Activated CD4-positive, alpha-beta T cell treated with anti-CD3 and anti-CD28 coated beads for 36 hours (primary cell): ENCODE results near the gene LCLAT1. TPM values are rescaled to one million over a fixed set of nuclear protein-coding genes. Genes with fewer than 3 reads are reported as not detected.

ENCODE experiments used
- ATAC-seq: fragments of 200-7000 bp; cut with Tn5 transposase; one replicate; pipeline ENCODE4 v1.10.0; 2021; ENCODE audit warnings: mild to moderate bottlenecking, moderate library complexity
- CTCF ChIA-PET: fragments of 350-600 bp; sonication (Branson Sonifier 250); formaldehyde crosslinking; loops from one replicate; lab custom pipeline; 2021; ENCODE audit warnings: antibody characterized with exemption; lab: Charles Lee
- POLR2A ChIA-PET: fragments of 350-600 bp; sonication (Branson Sonifier 250); formaldehyde crosslinking; loops from one replicate; lab custom pipeline; 2021; ENCODE audit warnings: antibody characterized with exemption, inconsistent platforms; lab: Charles Lee
- DNase-seq: peaks from one replicate; pipeline ENCODE4 v3.0.0-alpha.2; 2020
- H3K27ac Mint-ChIP-seq: one replicate; pipeline ENCODE4 v1.8.0; 2021; ENCODE audit warnings: mixed read lengths
- H3K27me3 Mint-ChIP-seq: one replicate; pipeline ENCODE4 v1.8.0; 2021; ENCODE audit warnings: mixed read lengths
- H3K36me3 Mint-ChIP-seq: one replicate; pipeline ENCODE4 v1.8.0; 2021; ENCODE audit warnings: low read depth, mixed read lengths
- H3K4me1 Mint-ChIP-seq: one replicate; pipeline ENCODE4 v1.8.0; 2021; ENCODE audit warnings: mixed read lengths
- H3K4me3 Mint-ChIP-seq: one replicate; pipeline ENCODE4 v1.8.0; 2021; ENCODE audit warnings: mild to moderate bottlenecking, moderate library complexity, mixed read lengths
- H3K9me3 Mint-ChIP-seq: one replicate; pipeline ENCODE4 v1.8.0; 2021; ENCODE audit warnings: low read depth, mixed read lengths
- intact Hi-C, 2 experiments: fragments of 100-400 bp; cut with DNase I in 1 of 2; cut with micrococcal nuclease in 1 of 2; formaldehyde crosslinking; loops; one replicate each; pipeline versions ENCODE4 v1.14.2 to v1.15.1; 2022 to 2024; cut with DNase I, micrococcal nuclease
- total RNA-seq, 2 experiments: library from RNA; stranded (reverse); gene quantifications; one replicate each; pipeline ENCODE4 v1.2.3, GENCODE V29; 2021

Gene LCLAT1
- total RNA-seq, 2 experiments from 2014 or later = 18.5 to 21.7 TPM

- Mint-ChIP-seq H3K27me3 (no peaks in the 10 kb centered on the region), H3K4me3 (no peak overlapping the region), H3K36me3 (no peaks in the 10 kb centered on the region), H3K9me3 (no peaks in the 10 kb centered on the region), H3K4me1 (no peaks in the 10 kb centered on the region), H3K27ac (no peak overlapping the region)
- ATAC-seq (peak; percentile 49), DNase-seq (peak; percentile 36)
- intact Hi-C loops = no loop called here
- POLR2A ChIA-PET = no interaction called here
- CTCF ChIA-PET = interaction anchor here (0.6 to 5.0 kb wide), 10 partner anchors 16 to 521 kb away, joined by 3 to 45 read pairs (median 4); no protein-coding TSS in a partner anchor
These were observed 239.0 kb downstream of the LCLAT1 start for GRCh38 chr2:30686000-30686399.

- no peak overlapping the region for H3K4me3 Mint-ChIP-seq
- H3K36me3 Mint-ChIP-seq = no peaks in the 10 kb centered on the region
- CTCF ChIA-PET = interaction anchor here (0.6 to 5.0 kb wide), 10 partner anchors 17 to 522 kb away, joined by 3 to 45 read pairs (median 4); no protein-coding TSS in a partner anchor
- ATAC-seq (no peak), DNase-seq (no peak)
- H3K4me1 Mint-ChIP-seq = no peaks in the 10 kb centered on the region
- H3K9me3 Mint-ChIP-seq = no peaks in the 10 kb centered on the region
- intact Hi-C loops = no loop called here
- H3K27ac Mint-ChIP-seq = no peak overlapping the region
- POLR2A ChIA-PET = no interaction called here
- H3K27me3 Mint-ChIP-seq = no peaks in the 10 kb centered on the region
These were observed 239.6 kb downstream of the LCLAT1 start for GRCh38 chr2:30686669-30687068.

DNA sequence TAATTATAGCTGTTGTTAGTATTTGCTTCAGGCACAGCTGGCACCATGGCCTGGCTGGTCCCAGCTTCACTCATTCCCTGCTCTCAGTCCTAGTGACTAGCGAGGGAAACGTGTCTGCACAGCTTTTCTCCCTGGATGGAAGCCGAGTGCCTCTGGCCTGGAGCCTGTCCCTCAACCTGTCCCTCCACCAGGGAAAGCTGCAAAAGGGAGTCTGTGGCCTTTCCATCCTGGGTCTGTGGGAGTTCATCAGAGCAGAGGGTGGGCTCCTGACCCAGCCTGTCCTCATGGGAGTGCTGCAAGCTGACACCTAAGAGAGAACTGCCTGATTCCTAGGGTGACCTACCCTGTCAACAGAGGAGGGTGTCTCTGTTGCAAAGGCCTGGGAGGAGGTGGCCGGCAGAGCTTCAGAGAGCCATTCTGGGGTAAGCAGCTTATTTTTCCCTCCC lies 241.9 kb downstream of the LCLAT1 start:
- no peak for ATAC-seq
- CTCF ChIA-PET = interaction anchor here (1.2 to 5.0 kb wide), 6 partner anchors 8 to 551 kb away, joined by 3 to 45 read pairs (median 11); no protein-coding TSS in a partner anchor
- POLR2A ChIA-PET = no interaction called here
- intact Hi-C loops = no loop called here
- H3K9me3 Mint-ChIP-seq = no peaks in the 10 kb centered on the region
- H3K4me1 Mint-ChIP-seq = no peaks in the 10 kb centered on the region
- no peaks in the 10 kb centered on the region for H3K36me3 Mint-ChIP-seq
- H3K4me3 Mint-ChIP-seq = no peak overlapping the region
- H3K27ac Mint-ChIP-seq = no peak overlapping the region
- no peak for DNase-seq
- H3K27me3 Mint-ChIP-seq = no peaks in the 10 kb centered on the region

DNA sequence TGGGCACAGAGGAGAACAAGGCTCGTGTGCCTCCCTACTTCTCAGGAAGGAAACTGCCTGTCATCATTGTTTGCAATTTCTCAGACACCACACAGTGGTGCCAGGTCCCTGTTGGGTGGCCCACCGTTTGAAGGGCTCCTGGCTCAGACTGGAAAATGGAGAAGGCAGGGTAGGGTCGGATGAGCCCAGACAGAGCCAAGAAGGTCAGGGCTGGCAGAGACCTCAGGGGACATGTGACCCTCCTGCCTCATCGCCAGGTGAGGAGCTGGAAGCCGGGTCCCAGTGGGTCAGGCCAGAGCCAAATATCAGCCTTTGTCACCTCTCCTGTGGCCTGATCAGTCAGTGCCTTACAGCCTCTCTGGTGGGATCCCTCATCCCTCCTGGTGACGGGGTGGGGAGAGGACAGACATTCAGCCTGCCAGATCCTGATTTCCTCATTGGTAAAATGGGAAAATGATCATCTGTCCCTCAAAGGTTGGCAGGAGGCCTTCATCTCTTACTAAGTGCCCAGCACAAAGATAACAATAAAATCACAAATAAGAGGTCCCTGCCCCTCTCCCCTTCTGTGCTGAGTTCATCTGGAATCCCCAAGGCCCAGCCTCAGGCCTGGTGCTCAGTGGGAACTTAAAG lies 242.6 kb downstream of the LCLAT1 start:
- Mint-ChIP-seq H3K27me3 (no peaks in the 10 kb centered on the region), H3K27ac (no peak overlapping the region), H3K4me1 (no peaks in the 10 kb centered on the region), H3K36me3 (no peaks in the 10 kb centered on the region), H3K4me3 (no peak overlapping the region), H3K9me3 (no peaks in the 10 kb centered on the region)
- ChIA-PET CTCF (interaction anchor here (3.9 to 5.0 kb wide), 3 partner anchors 17 to 525 kb away, joined by 18 to 45 read pairs (median 22); no protein-coding TSS in a partner anchor), POLR2A (no interaction called here)
- intact Hi-C loops = no loop called here
- no peak for ATAC-seq
- DNase-seq = no peak

GRCh38 chr2:30690126-30690561 lies 243.1 kb downstream of the LCLAT1 start:
- intact Hi-C loops = no loop called here
- Mint-ChIP-seq H3K27me3 (no peaks in the 10 kb centered on the region), H3K4me3 (no peak overlapping the region), H3K4me1 (no peaks in the 10 kb centered on the region), H3K27ac (no peak overlapping the region), H3K9me3 (no peaks in the 10 kb centered on the region), H3K36me3 (no peaks in the 10 kb centered on the region)
- no peak for ATAC-seq
- no peak for DNase-seq
- ChIA-PET CTCF (interaction anchor here (1.3 to 5.0 kb wide), 3 partner anchors 20 to 525 kb away, joined by 5 to 45 read pairs (median 22); no protein-coding TSS in a partner anchor), POLR2A (no interaction called here)

DNA sequence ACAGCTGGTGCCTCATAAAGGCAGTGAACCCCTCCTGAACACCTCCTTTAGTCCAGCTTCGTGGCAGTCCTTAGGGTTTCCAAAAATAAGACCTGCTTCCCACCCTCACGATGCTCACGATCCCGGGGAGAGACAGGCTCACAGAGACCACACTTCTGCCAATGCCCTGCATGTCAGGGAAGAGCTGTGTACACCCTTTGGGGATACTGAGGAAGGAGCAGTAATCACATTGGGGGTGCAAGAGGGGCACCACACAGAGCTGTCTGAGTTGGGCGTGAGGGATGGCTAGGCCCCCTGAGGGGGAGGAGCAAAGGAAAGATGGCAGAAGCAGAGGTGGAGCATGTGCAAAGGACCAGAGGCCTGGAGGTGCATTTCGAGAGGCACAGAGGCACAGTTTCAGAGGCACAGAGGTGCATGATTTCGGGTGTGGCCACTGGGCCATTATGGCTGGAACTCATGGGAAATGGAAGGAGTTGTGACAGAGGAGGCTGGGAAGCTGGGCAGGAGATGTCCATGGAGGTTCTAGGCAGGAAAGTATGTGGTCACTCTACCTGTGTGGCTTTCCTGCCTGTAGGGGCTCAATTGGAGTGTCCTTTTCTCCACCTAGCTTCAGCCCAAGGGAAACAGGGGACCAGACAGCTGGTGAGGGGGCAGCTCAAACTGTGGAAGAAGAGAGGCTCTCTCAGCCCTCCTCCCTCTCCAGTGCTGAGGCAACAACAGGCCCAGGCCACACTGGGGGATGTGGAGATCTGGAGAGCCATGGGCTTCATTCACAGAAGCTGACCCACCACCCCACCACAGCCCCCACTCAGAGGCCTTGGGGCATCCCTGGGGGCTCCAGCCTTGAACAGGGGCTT lies 244.3 kb downstream of the LCLAT1 start:
- Mint-ChIP-seq H3K9me3 (no peaks in the 10 kb centered on the region), H3K4me1 (no peaks in the 10 kb centered on the region), H3K4me3 (no peak overlapping the region), H3K36me3 (no peaks in the 10 kb centered on the region), H3K27me3 (no peaks in the 10 kb centered on the region), H3K27ac (no peak overlapping the region)
- ChIA-PET POLR2A (no interaction called here), CTCF (interaction anchor here (0.6 to 1.3 kb wide), 5 partner anchors 20 to 527 kb away, joined by 3 to 5 read pairs (median 3); no protein-coding TSS in a partner anchor)
- no peak for DNase-seq
- intact Hi-C loops = no loop called here
- no peak for ATAC-seq

GRCh38 chr2:30691948-30692828 lies 245.1 kb downstream of the LCLAT1 start:
- no peaks in the 10 kb centered on the region for H3K9me3 Mint-ChIP-seq
- DNase-seq (peak; percentile 30), ATAC-seq (no peak)
- ChIA-PET POLR2A (no interaction called here), CTCF (interaction anchor here (0.7 to 6.3 kb wide), 7 partner anchors 10 to 528 kb away, joined by 3 to 79 read pairs (median 5); no protein-coding TSS in a partner anchor)
- H3K27me3 Mint-ChIP-seq = no peaks in the 10 kb centered on the region
- no peaks in the 10 kb centered on the region for H3K36me3 Mint-ChIP-seq
- no peak overlapping the region for H3K4me3 Mint-ChIP-seq
- intact Hi-C loops = no loop called here
- no peak overlapping the region for H3K27ac Mint-ChIP-seq
- H3K4me1 Mint-ChIP-seq = no peaks in the 10 kb centered on the region

DNA sequence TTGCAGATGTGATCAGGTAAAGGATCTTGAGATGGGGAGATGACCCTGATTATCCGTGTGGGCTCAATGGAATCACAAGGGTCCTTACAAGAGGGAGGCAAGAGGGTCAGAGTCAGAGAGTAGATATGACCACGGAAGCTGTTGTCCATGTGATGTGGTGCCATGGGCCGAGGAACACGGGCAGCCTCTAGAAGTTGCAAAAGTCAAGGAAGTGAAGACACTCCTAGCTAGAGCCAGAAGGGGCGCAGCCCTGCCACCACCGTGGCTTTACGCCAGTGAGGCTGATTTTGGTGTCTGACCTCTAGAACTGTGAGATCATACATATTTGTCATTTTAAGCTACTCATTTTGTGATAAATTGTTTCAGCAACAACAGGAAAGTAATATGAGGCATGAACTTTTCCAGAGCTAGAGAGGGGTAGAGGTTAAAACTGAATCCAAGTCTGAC lies 245.8 kb downstream of the LCLAT1 start:
- DNase-seq (no peak), ATAC-seq (no peak)
- CTCF ChIA-PET = interaction anchor here (0.7 to 6.3 kb wide), 7 partner anchors 9 to 528 kb away, joined by 3 to 79 read pairs (median 5); no protein-coding TSS in a partner anchor
- Mint-ChIP-seq H3K9me3 (no peaks in the 10 kb centered on the region), H3K4me1 (no peaks in the 10 kb centered on the region), H3K27me3 (no peaks in the 10 kb centered on the region), H3K4me3 (no peak overlapping the region), H3K27ac (no peak overlapping the region), H3K36me3 (no peaks in the 10 kb centered on the region)
- POLR2A ChIA-PET = no interaction called here
- intact Hi-C loops = no loop called here

Other genes with a start within 250 kb of the LCLAT1 start
- 100 to 1,000 TPM in 1 of 2 experiments, 10 to 100 TPM in 1; 89.6 to 108 TPM for gene LBH, start 215.7 kb upstream of the LCLAT1 start, total RNA-seq